ENCODE results near the gene VLDLR.

VLDLR gene

DNA sequence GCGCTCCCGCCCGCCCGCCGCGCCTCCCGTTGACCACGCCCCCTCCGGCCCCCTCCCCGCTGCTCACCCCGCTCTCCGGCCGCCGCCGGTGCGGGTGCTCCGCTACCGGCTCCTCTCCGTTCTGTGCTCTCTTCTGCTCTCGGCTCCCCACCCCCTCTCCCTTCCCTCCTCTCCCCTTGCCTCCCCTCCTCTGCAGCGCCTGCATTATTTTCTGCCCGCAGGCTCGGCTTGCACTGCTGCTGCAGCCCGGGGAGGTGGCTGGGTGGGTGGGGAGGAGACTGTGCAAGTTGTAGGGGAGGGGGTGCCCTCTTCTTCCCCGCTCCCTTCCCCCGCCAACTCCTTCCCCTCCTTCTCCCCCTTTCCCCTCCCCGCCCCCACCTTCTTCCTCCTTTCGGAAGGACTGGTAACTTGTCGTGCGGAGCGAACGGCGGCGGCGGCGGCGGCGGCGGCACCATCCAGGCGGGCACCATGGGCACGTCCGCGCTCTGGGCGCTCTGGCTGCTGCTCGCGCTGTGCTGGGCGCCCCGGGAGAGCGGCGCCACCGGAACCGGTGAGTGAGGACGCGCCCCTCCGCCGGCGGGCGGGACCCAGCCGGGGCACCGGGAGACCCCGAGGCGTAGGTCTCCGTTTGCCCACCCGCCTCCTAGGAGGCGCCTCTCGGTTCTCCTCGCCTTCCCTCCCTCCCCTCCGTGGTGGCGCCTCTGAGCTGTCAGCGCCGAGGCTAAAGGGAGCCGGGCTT, at the start of gene VLDLR:
VLDLR (plus strand) TSS at position 66 of the 739 bp plus-strand sequence; CDS start at position 469, 403 bp downstream.
- DNase-seq, result peak; percentile 87

DNA sequence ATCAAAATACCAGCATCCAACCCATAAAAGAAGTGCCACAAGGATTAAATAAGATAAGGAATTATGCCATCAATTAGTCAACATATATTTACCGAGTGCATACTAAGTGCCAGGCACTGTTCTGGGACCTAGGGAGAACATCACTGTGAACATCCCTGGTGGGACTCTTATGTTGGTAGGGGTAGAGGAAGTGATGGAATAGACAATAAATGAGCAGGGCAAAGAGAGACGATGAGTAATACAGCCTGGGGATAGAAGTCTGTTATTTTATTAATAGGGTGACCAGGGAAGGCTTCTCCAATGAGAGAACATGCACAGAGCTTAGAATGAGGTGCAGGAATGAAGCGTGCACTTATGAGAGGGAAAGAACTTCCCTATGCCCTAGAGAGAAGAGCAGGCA, 47.4 kb upstream of the VLDLR start:
- no peak for DNase-seq

DNA sequence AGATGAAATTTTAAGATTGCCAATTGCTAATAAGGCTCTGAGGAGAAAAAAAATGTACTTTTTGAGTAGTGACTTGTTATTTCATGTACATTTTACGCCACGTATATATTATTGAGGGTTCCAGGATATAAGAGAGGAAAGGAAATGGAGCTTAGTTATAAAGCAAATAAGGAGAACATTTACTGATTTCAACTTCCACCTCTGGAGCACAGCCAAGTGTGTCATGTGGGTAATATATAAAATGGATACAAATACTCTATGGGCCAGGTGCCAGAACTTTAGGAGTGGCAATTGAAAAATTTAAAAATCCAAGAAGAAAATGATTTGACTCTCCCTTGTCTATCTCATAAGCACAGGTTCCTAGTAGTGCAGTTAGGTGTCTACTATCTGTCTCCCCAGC, 45.0 kb upstream of the VLDLR start:
- DNase-seq, result no peak

DNA sequence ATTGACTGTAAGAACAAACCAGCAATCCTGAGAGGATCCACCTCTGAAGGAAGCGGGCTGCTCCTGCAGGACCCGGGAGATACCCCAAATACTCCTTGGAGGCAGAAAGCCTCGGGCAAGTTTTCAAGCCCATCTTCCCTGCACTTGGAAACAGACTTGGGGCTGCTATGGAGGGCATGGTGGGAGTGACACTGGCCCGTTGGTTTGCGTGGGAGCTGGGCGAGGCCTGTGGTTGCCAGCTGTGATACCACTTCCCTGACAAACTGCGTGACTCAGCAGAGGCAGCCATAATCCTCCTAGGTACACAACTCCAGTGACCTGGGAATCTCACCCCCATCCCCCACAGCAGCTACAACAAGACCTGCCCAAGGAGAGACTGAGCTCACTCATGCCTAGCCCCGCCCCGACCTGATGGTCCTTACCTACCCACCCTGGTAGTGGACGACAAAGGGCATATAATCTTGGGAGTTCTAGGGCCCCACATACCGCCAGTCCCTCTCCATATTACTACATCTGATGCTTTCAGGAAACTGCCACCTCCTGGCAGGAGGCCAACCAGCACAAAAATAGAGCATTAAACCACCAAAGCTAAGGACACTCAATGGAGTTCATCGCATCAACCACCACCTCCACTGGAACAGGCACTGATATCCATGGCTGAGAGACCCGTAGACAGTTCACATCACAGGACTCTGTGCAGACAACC, 38.1 kb upstream of the VLDLR start:
- DNase-seq, result no peak

DNA sequence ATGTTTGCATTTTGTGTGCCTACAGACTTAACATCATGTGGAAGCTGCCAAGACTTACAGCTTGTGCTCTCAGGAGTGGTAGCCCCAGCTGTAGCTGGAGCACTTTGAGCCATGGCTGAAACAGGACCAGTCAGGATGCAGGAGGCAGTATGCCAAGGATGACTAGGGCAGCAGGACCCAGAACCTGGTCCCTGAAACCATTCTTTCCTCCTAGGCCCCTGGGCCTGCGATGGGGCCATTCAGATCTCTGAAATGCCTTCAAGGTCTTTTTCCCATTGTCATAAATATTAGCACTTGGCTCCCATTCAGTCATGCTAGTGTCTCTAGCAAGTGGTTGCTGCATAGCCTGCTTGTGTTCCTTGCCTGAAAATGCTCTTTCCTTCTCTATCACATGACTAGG, 29.6 kb upstream of the VLDLR start:
- no peak for DNase-seq

DNA sequence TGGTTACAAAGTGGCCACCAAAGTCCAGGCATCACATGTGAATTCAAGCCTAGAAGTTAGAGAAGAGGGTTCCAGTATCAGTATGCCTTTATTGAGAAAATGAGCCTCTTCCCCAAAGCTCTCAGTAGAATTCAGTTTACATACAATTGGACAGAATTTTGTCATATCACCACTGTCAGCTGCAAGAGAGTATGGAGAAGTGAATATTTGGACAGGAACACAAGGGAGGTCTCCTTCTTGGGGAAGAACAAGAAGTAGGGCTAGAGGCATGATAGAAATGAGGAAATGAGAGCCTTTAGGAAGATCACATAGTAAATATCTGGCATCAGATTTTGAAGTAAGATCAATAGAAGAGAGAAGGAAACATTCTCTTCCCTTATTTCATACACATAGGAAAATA, 27.8 kb upstream of the VLDLR start:
- no peak for DNase-seq

DNA sequence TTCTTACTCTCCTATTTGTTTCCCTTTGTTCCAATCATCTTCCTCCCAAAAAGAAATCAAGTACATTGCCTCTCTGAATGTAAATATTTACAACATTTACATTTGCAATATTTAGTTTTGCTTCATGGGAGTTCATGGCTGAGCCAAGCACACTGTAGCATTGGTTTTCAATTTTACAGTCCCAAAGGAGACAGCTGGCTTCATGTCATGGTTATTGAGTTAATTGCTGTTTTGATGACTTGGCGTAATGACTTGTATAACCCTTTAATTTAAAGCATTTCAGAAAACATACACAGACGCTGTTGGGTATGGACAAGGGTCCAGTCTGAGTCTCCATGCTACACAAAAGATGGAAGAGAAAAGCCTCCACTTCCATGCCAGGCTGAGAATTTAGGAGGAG, 25.6 kb upstream of the VLDLR start:
- DNase-seq, result peak; percentile 21

DNA sequence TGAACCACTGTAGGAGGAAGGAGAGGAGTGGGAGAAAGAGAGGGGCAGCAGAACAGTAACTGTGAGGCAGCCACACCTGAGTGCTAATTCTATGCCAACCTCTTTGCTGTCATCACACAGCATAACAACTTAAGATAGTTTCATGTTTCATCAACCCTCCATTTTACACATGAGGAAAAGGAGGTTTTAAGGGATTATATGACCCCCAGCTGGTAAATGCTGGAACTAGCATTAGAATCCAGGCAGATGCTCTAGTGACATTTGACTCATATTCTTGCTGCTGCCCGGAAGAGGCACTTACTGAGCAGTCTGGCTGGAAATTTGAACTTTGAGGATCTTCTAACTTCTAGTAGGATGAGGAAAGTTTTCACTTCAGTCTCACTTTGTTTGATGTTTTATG, 24.1 kb upstream of the VLDLR start:
- DNase-seq, result no peak

DNA sequence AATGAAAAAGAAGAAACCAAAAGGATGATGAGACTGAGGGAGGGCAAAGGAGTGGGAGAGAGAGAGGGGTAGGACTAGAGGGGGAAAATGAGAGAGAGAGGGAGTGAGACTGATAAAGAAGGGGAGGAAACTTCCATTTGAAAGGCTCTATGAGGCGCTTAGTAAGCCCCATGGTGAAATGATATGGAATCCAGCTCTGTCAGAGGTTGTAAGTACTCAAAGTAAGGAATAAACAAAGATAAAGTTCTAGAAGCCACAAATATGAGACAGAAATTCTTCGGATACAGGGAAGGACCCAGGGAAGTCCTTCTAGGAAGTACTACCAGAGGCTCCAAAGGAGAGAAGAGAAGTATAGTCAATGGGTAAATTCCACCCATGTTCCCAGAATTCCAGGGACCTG, 21.7 kb upstream of the VLDLR start:
- no peak for DNase-seq

DNA sequence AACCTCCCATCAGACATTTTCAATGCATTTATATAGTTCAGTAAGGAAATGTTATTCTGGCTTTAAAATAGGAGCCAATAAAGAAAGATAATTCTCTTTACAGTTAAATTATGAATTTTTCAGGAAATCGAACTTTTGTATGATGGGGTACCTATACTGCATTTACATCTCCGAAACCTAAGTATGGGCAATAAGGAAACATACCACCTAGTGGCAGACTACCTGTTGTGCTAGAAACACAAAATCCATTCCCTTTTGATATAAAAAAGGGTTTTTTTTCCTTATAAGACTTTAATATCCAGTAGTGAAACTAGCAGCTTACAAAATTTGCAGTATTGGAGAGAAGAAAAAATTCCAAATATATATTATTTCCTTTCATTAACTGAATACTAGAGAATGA, 21.3 kb upstream of the VLDLR start:
- no peak for DNase-seq

DNA sequence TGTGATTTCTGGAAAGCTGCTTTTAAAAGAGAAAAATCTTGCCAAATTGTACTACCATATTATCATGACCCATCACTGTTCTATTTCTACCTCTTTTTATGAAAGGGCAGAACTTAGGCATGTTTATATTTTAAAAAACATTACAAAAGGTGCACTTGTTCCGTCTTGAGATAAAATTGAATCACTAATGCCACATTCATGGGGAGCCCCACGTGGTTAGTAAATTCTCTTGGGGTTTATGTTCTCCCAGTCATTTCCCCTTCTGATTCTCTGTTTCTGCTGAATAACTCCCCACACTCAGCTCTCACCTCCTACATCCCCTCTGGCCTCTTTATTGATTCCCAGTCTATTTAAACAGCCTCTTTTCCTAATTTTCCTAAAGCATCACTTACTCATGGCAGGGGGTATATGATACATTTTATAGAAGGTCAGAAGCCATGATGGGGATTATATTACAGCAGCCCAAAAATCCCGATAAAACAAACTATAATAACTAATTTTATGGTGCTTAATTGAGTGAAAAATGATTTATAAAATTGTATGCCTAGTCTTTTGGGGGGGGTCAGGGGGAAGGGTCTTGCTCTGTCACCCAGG, 19.7 kb upstream of the VLDLR start:
- DNase-seq, result no peak

DNA sequence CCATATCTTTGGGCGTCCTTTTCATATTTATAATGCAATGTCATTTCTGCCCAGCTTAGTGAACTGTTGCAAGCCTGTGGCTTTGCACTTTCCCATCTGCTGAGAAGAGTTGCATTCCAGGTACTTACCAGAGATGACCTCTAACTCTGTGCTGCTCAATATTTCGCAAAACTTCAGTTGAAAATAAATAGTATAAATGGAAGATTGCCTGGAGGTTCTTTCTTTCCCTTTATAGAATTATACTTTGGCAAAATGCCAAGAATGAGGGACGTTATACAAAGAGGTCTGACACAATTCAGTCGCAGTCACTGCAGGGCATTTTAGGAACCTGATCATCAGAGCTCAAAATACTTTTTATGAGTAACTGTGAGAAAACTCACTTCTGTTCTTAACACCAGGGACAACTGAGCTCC, 18.9 kb upstream of the VLDLR start:
- no peak for DNase-seq

DNA sequence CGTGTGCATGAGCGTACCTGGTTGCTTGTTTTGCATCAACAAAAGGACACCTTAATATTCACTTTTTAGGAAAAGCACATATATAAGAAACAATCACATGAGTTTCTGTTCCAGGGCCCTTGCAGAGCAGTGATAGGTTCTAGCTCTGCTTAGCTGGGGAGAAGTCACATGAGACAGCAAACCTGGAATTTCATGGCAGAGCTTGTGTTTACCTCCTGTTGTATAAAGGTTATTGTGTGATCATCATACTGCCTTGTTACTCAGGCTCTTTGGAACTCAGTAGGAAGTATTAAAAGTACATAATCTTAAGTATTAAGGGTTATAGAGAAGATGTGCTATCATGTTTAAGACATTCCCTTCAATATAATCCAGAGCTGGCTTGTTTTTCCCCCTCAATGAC, 18.0 kb upstream of the VLDLR start:
- no peak for DNase-seq

DNA sequence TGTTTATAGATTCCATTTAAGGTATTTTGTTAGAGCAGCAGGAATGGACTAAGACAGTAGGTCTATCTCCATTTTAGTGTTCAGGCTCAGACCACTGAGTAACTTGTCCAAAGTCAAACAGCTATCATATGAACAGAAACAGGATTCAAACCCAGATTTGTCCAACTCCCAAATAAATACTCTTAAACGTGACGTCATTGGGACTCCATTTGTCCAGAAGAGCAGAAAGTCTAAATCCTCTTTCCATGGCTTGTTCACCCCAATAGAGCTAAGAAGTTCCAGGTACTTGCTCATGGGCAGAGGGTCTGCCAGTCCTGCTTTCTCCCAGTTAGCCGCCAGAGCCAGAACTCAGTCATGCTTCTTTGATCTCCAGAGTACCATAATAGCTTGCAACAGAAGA, 16.3 kb upstream of the VLDLR start:
- DNase-seq, result no peak

DNA sequence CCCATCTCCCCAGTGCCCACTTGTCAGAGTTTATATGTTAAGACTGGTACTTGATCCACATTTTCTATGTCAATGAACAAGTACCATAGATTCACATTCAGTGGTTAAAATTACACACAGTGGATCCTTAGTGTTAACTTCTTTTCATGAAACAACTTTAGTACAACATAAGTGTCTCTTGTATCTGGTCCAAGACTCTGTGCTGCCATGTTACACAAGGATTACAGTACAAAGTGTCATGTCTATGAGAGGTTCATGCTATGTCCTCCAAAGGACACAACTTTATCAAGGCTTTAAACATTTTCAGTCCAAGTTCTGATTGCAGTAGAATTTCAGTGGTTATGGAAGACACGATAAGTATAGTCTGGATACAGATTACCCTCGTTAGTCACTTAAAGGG, 13.3 kb upstream of the VLDLR start:
- no peak for DNase-seq

DNA sequence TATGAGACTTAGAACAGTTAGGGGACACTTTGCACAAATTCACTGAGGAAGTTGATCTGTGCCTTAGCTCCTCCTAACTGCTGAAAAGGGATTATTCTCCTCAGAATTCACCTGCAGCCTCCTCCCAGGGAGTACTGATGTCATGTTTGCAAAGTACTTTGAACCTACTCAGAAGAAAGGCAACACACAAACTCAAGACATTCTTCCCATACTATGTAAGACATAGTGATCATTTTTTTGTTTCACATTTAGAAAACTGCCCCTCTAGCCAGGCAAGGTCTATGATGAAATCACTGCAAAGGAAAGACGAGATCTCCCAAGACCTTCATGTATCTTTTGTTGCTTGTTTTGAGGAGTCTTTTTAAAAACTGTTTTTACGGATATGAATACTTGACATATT, 10.6 kb upstream of the VLDLR start:
- DNase-seq, result no peak

DNA sequence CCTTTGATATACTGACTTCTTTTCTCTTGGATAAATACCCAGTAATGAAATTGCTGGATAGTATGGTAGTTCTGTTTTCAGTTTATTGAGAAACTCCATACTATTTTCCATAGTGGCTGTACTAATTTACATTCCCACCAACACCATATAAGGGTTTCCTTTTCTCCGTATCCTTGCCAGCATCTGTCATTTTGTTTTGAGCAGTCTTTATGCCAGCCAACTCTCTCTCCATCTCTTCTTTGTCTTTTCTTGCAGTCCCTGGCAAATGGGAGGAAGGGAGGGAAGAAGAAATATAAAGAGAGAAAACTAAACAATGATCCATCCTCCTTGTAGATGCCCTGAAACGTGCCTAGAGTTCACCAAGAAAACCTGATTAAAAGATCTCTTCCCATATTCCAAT, 9.6 kb upstream of the VLDLR start:
- no peak for DNase-seq

DNA sequence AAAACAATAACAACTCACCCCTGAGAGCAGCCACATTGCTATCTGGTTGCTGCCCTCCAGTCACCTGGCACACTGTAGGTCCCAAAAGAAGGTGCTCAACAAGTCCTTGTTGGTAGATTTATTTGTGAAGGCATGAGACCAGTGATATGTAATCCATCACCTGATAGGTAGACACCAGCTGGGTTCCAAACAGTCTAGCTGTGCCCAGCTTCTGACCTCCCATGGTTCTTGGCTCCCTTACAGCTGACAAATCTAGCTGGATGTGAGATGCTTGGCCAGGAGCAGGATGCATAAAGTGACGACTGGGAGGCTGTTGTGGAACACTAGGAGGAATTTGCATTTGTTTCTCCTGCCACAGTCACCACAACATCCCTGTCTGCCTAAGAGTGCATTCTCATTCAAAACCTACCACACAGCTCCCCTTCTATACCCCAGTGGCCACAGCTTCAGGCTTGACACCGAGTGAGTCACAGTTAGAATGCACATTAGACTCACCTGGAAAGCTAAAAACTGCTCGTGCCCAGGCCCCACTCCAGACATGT, 7.8 kb upstream of the VLDLR start:
- no peak for DNase-seq

DNA sequence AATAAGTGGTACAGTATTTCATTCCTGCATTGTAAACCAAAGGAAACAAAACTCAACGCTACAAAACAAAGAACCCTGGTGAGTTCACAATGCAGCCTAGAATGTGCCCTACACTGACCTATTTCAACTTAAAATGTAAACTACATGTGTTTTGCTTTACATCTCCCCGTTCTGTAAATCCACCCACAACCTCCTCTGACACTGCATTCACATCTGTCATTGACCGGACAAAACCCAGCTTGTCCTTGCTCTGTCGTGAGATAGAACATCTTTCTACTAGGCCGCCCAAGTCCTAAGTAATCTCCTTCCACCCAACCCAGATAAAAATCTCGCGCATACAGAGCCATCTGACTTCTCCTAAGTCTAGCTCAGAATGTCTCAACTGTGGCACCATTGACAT, 6.1 kb upstream of the VLDLR start:
- no peak for DNase-seq

DNA sequence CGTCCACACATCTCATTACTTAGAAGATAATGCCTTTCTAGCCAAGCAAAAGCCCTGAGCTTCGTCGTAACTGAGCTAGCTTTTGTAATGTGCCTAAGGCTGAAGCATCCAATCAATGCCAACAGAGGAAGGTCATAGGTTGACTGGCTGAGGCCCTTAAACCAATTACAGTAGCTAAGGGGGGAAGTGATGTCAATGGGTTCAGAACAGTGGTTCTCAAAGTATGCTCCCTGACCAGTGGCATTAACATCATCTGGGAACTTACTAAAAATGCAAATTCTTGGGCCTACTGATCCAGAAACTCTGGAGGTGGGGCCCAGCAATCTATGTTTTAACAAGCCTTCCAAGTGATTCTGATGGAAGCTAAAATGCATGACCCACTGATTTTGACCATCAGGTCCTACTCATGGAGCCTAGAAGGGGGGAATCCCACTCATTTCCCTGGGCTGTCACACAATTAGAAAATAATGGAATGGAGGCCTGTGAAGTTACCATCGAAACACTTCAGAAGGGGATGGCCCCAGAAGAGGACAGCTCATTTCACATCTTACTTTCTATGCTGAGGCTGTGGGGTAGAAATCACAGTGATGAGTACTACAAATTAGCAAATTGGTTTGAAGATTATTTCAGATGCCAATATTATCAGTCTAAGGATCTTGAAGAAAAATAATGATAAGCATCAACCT, 4.8 kb upstream of the VLDLR start:
- no peak for DNase-seq

DNA sequence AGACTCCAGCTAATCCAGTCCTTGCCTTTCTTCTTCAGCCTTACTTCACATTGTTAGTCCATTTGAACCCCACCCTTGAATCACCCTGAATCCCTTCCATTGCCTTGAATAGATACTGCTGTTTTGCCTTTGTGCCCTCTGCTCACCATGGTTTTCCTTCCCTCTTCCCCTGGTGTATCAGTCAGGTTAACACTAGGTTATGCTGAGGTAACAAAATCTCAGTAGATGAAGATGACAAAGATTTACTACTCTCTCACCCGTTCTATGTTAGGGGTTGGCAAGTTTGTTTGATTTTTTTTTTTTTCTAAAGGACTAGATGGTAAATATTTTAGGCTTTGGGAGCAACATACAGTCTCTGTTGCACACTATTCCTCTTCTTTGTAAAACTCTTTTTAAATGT, 3.3 kb upstream of the VLDLR start:
- DNase-seq, result no peak

DNA sequence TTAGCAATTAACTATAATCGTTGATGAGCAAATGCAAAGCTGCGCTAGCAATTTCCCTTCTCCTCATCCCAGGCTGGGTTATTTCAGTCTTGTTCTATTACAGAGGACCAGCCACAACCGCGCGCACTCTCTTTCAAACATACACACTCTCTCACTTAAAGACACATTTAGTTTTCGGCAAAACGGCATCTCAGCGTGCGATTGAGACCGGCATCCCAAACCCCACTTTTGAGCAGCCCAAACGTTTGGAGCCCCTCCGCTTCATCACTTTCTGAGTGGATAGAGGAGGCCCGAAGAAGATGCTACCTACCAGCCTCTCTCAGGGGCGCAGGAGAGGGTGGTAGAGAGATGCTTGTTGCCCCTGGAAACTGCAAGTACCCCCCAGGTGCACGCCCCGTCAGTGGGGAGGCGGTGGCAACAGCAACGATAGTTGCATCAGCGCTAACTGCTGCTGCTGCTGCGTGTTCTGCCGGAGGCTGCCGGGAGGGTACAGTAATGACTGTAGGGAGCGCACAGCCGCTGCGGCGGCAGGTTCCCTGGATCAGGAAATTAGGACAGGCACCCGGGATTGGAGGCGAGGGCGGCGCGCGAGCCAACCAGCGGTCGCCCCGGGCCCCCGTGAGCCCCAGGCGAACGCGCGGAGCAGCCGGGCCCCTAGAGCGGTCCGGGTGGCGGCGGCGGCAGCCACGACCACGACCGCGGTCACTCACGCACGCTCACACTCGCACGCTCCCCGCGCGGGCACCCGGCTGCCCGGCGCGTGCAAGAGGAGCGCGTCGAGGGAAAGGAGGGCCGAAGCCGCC, 467 bp upstream of the VLDLR start:
- peak; percentile 91 for DNase-seq

Measured in retina (tissue), 1 donor.